Metanephros (tissue), 1 donor: Measurements from ENCODE around the gene CCDC175. TPM values are rescaled to one million over a fixed set of nuclear protein-coding genes. Genes with fewer than 3 reads are reported as not detected.

Experiments
- total RNA-seq: library from RNA; depleted of rRNA; stranded (reverse); fragments of >200 nt; gene quantifications from one replicate; pipeline ENCODE4 v1.2.3, GENCODE V29; 2014

Gene CCDC175
- total RNA-seq = 1.5 TPM

GRCh38 chr14:59576332-59577294, at the start of gene CCDC175:
Gene CCDC175, minus strand, starts transcription at chr14:59576812. Its CDS starts 37 bp downstream, at chr14:59576775.

GRCh38 chr14:59483819-59484638, 92.6 kb downstream of the CCDC175 start, which contains the start of the genes JKAMP and L3HYPDH:
Gene JKAMP, plus strand, starts transcription at chr14:59484517. Its CDS starts 73 bp downstream, at chr14:59484590.
Gene L3HYPDH, minus strand, starts transcription at chr14:59484408. Its CDS starts 92 bp downstream, at chr14:59484316.

GRCh38 chr14:59465316-59466135, 111.1 kb downstream of the CCDC175 start, which contains the start of gene GPR135:
Gene GPR135, minus strand, starts transcription at chr14:59465380. Its CDS starts 154 bp downstream, at chr14:59465226.

Other genes with a start within 250 kb of the CCDC175 start
- gene GPR135, start 111.4 kb downstream of the CCDC175 start, total RNA-seq = 5.7 TPM
- gene L3HYPDH, start 92.4 kb downstream of the CCDC175 start, total RNA-seq = 54.2 TPM
- gene JKAMP, start 92.3 kb downstream of the CCDC175 start, total RNA-seq = 77.7 TPM